Natural killer cell (primary cell): ENCODE results near the gene KITLG. TPM values are rescaled to one million over a fixed set of nuclear protein-coding genes. Genes with fewer than 3 reads are reported as not detected.

Source experiments
- ATAC-seq, 3 donors: fragments of 150-1000 bp in 2 of 3; fragments of 200-7000 bp in 1 of 3; cut with Tn5 transposase; 1 replicate in 1 of 3; 2 replicates in 2 of 3; pipeline ENCODE4 v1.10.0; 2021; ENCODE audit warnings: mild to moderate bottlenecking in 2 of 3, moderate library complexity in 2 of 3
- DNase-seq, 2 donors: peaks; one replicate each; pipeline versions ENCODE4 v3.0.0 to v3.0.0-alpha.2; 2013 to 2021; ENCODE audit warnings: mixed read lengths in 1 of 2
- H3K27ac ChIP-seq: one replicate; pipeline ENCODE4 v1.5.1; 2013; ENCODE audit warnings: mild to moderate bottlenecking, low read length
- H3K27me3 ChIP-seq: one replicate; pipeline ENCODE4 v1.6.1; 2013; ENCODE audit warnings: low read length; ENCODE audit not compliant: control insufficient read depth, insufficient read depth
- H3K36me3 ChIP-seq: one replicate; pipeline ENCODE4 v1.6.1; 2013; ENCODE audit warnings: low read length; ENCODE audit not compliant: control insufficient read depth, insufficient read depth
- H3K4me1 ChIP-seq: one replicate; pipeline ENCODE4 v1.6.1; 2013; ENCODE audit warnings: low read length; ENCODE audit not compliant: control insufficient read depth, insufficient read depth
- H3K4me3 ChIP-seq: one replicate; pipeline ENCODE4 v1.5.1; 2013; ENCODE audit warnings: low read length
- H3K9me3 ChIP-seq: one replicate; pipeline ENCODE4 v1.6.1; 2013; ENCODE audit warnings: low read length; ENCODE audit not compliant: control insufficient read depth, insufficient read depth
- H3K27ac Mint-ChIP-seq, 2 donors: one replicate each; pipeline ENCODE4 v1.8.0; 2022; ENCODE audit warnings: mild to moderate bottlenecking in 2 of 2, mixed read lengths in 2 of 2, moderate library complexity in 1 of 2
- H3K27me3 Mint-ChIP-seq, 2 donors: one replicate each; pipeline ENCODE4 v1.8.0; 2022; ENCODE audit warnings: low read depth in 2 of 2, mixed read lengths in 2 of 2
- H3K36me3 Mint-ChIP-seq: one replicate; pipeline ENCODE4 v1.8.0; 2022; ENCODE audit warnings: mixed read lengths
- H3K4me1 Mint-ChIP-seq, 2 donors: one replicate each; pipeline ENCODE4 v1.8.0; 2022; ENCODE audit warnings: mixed read lengths in 2 of 2
- H3K4me3 Mint-ChIP-seq: one replicate; pipeline ENCODE4 v1.8.0; 2022; ENCODE audit warnings: mild to moderate bottlenecking, moderate library complexity, mixed read lengths
- H3K9me3 Mint-ChIP-seq, 2 donors: one replicate each; pipeline ENCODE4 v1.8.0; 2022; ENCODE audit warnings: mixed read lengths in 2 of 2
- CTCF ChIP-seq: fragments of 200-600 bp; IDR thresholded peaks from one replicate; pipeline ENCODE4 v1.8.0; 2022; ENCODE audit warnings: antibody characterized with exemption
- WGBS: methylation state at CpG from one replicate; pipeline ENCODE4 v1.1.7; 2013; ENCODE audit warnings: missing lambda C conversion rate; ENCODE audit not compliant: insufficient coverage; 5-methylcytosine and 5-hydroxymethylcytosine counted together
- intact Hi-C: fragments of 100-400 bp; cut with micrococcal nuclease; formaldehyde crosslinking; loops from one replicate; pipeline ENCODE4 v1.14.2; 2022
- total RNA-seq, 4 donors: library from RNA; stranded (reverse); fragments of 120-200 nt in 1 of 4; gene quantifications; one replicate each; pipeline versions ENCODE4 v1.2.3 to v1.2.4, GENCODE V29; 2013 to 2022

The KITLG gene
- total RNA-seq, 3 donors from 2014 or later (not counting 1 experiment from before 2014, with no cell fraction given): not detected

GRCh38 chr12:88590851-88591250 is 10.6 kb upstream of the KITLG start:
- TF ChIP-seq CTCF: no peak
- intact Hi-C loops: no loop called here
- DNase-seq (no peak), ATAC-seq (no peak)
- H3K36me3 ChIP-seq: no peaks in the 10 kb centered on the region
- WGBS: 95% methylated on average over 1 of the region's 1 CpG
- H3K4me3 ChIP-seq: no peak overlapping the region
- H3K27ac ChIP-seq: no peak overlapping the region
- no peaks in the 10 kb centered on the region for H3K27me3 ChIP-seq
- peaks cover 9% of the 10 kb centered on the region for H3K36me3 Mint-ChIP-seq
- H3K9me3 ChIP-seq: no peaks in the 10 kb centered on the region
- no peaks in the 10 kb centered on the region for H3K4me1 ChIP-seq
- peaks cover 11 to 13% of the 10 kb centered on the region in 2 donors for H3K9me3 Mint-ChIP-seq
- no peak overlapping the region for H3K4me3 Mint-ChIP-seq
- H3K27me3 Mint-ChIP-seq: no peaks in the 10 kb centered on the region
- H3K4me1 Mint-ChIP-seq: no peaks in the 10 kb centered on the region
- no peak overlapping the region for H3K27ac Mint-ChIP-seq

- H3K4me3 Mint-ChIP-seq: no peak overlapping the region
- TF ChIP-seq CTCF: no peak
- H3K27ac Mint-ChIP-seq: no peak overlapping the region
- H3K9me3 Mint-ChIP-seq: peaks cover 12 to 16% of the 10 kb centered on the region in 2 donors
- Histone ChIP-seq H3K27ac (no peak overlapping the region), H3K4me3 (no peak overlapping the region), H3K9me3 (peaks cover under 1% of the 10 kb centered on the region), H3K27me3 (peaks cover 2% of the 10 kb centered on the region), H3K36me3 (no peaks in the 10 kb centered on the region), H3K4me1 (peaks cover 6% of the 10 kb centered on the region)
- ATAC-seq (no peak), DNase-seq (no peak)
- peaks cover 3 to 4% of the 10 kb centered on the region in 2 donors for H3K27me3 Mint-ChIP-seq
- intact Hi-C loops: no loop called here
- no CpG with 5 or more reads among the region's 2 CpGs for WGBS
- peaks cover 9% of the 10 kb centered on the region for H3K36me3 Mint-ChIP-seq
- peaks cover 0 to 2% of the 10 kb centered on the region in 2 donors for H3K4me1 Mint-ChIP-seq
Observed at GRCh38 chr12:88585077-88585476, 4.8 kb upstream of the KITLG start.

GRCh38 chr12:88579601-88580050 is 645 bp downstream of the KITLG start:
- DNase-seq (no peak), ATAC-seq (no peak)
- Mint-ChIP-seq H3K9me3 (peaks cover 2 to 3% of the 10 kb centered on the region in 2 donors), H3K27me3 (peaks cover 9 to 24% of the 10 kb centered on the region in 2 donors), H3K4me3 (no peak overlapping the region), H3K36me3 (no peaks in the 10 kb centered on the region), H3K27ac (no peak overlapping the region), H3K4me1 (peaks cover 0 to 5% of the 10 kb centered on the region in 2 donors)
- H3K36me3 ChIP-seq: no peaks in the 10 kb centered on the region
- WGBS: under 1% methylated on average over 30 of the region's 30 CpGs
- H3K27ac ChIP-seq: no peak overlapping the region
- H3K27me3 ChIP-seq: peaks cover 8% of the 10 kb centered on the region
- peaks cover 12% of the 10 kb centered on the region for H3K4me1 ChIP-seq
- no peak for TF ChIP-seq CTCF
- peaks cover 2% of the 10 kb centered on the region for H3K9me3 ChIP-seq
- no peak overlapping the region for H3K4me3 ChIP-seq
- intact Hi-C loops: no loop called here

- TF ChIP-seq CTCF: no peak
- intact Hi-C loops: no loop called here
- Mint-ChIP-seq H3K27ac (no peak overlapping the region), H3K4me1 (peaks cover 0 to 5% of the 10 kb centered on the region in 2 donors), H3K9me3 (peaks cover 2% of the 10 kb centered on the region in 2 donors), H3K27me3 (peaks cover 9 to 24% of the 10 kb centered on the region in 2 donors), H3K36me3 (no peaks in the 10 kb centered on the region), H3K4me3 (no peak overlapping the region)
- no peak for DNase-seq
- peaks cover 2% of the 10 kb centered on the region for H3K9me3 ChIP-seq
- no peak overlapping the region for H3K27ac ChIP-seq
- no peak overlapping the region for H3K4me3 ChIP-seq
- ATAC-seq: no peak
- 2% methylated on average over 5 of the region's 8 CpGs for WGBS
- H3K27me3 ChIP-seq: peaks cover 8% of the 10 kb centered on the region
- H3K36me3 ChIP-seq: no peaks in the 10 kb centered on the region
- H3K4me1 ChIP-seq: peaks cover 12% of the 10 kb centered on the region
Observed at GRCh38 chr12:88579161-88579517, 1.1 kb downstream of the KITLG start.
